IMR-90 (cell line): Measurements from ENCODE around the gene EGLN3. TPM values are rescaled to one million over a fixed set of nuclear protein-coding genes. Genes with fewer than 3 reads are reported as not detected.

Source experiments
- ATAC-seq: fragments of 200-7000 bp; cut with Tn5 transposase; 2 replicates; pipeline ENCODE4 v1.9.1; 2020; ENCODE audit warnings: low read depth, mild to moderate bottlenecking, moderate library complexity
- BruUV-seq: library from RNA; stranded (reverse); fragments of 400-500 nt; replicated peaks from 2 replicates; lab custom pipeline; 2021; lab: Mats Ljungman, UMichigan
- CTCF ChIA-PET: fragments of 300-600 bp; formaldehyde crosslinking; extraction: SDS; loops from one replicate; lab custom pipeline; 2021; ENCODE audit warnings: antibody characterized with exemption; lab: Yijun Ruan, JAX
- POLR2A ChIA-PET: fragments of 300-600 bp; sonication (Branson Sonifier 250); formaldehyde crosslinking; loops from one replicate; lab custom pipeline; 2022; ENCODE audit warnings: antibody characterized with exemption; ENCODE audit not compliant: unreplicated experiment; lab: Charles Lee
- DNase-seq: peaks from one replicate; pipeline ENCODE4 v3.0.0; 2013
- H2AFZ ChIP-seq: replicated peaks from 2 replicates; pipeline ENCODE3; 2013; ENCODE audit warnings: low read length, mild to moderate bottlenecking; ENCODE audit not compliant: poor library complexity
- H2AK5ac ChIP-seq: 2 replicates; pipeline ENCODE4 v1.6.1; 2013; ENCODE audit warnings: low read depth, low read length, inconsistent platforms
- H2AK9ac ChIP-seq: replicated peaks from 2 replicates; pipeline ENCODE3; 2013; ENCODE audit warnings: mild to moderate bottlenecking, low read depth, low read length, moderate library complexity; ENCODE audit not compliant: poor library complexity
- H2BK120ac ChIP-seq: 2 replicates; pipeline ENCODE4 v1.6.1; 2013; ENCODE audit warnings: low read depth, low read length, inconsistent platforms
- H2BK15ac ChIP-seq: 3 replicates; pipeline ENCODE4 v1.6.1; 2013; ENCODE audit warnings: low read depth, low read length, inconsistent platforms
- H2BK20ac ChIP-seq: 2 replicates; pipeline ENCODE4 v1.6.1; 2013; ENCODE audit warnings: low read depth, mild to moderate bottlenecking, inconsistent platforms, low read length, moderate library complexity
- H2BK5ac ChIP-seq: 2 replicates; pipeline ENCODE4 v1.6.1; 2013; ENCODE audit warnings: mild to moderate bottlenecking, low read depth, low read length, inconsistent platforms; ENCODE audit not compliant: poor library complexity, severe bottlenecking
- H3K14ac ChIP-seq: replicated peaks from 2 replicates; pipeline ENCODE4 v1.6.1; 2013; ENCODE audit warnings: low read depth, low read length, inconsistent platforms
- H3K18ac ChIP-seq: 2 replicates; pipeline ENCODE4 v1.6.1; 2013; ENCODE audit warnings: low read depth, low read length, control low read depth
- H3K23ac ChIP-seq: 2 replicates; pipeline ENCODE4 v1.6.1; 2013; ENCODE audit warnings: low read depth, low read length, inconsistent platforms
- H3K27ac ChIP-seq: 2 replicates; pipeline ENCODE4 v1.5.1; 2013; ENCODE audit warnings: mild to moderate bottlenecking, control low read depth, low read length; ENCODE audit not compliant: insufficient read depth
- H3K27me3 ChIP-seq: 2 replicates; pipeline ENCODE4 v1.6.1; 2013; ENCODE audit warnings: low read length; ENCODE audit not compliant: control insufficient read depth, insufficient read depth
- H3K36me3 ChIP-seq: 2 replicates; pipeline ENCODE4 v1.6.1; 2013; ENCODE audit warnings: low read length, mixed read lengths; ENCODE audit not compliant: control insufficient read depth, insufficient read depth
- H3K4ac ChIP-seq: 2 replicates; pipeline ENCODE4 v1.6.1; 2013; ENCODE audit warnings: low read depth, low read length, inconsistent platforms
- H3K4me1 ChIP-seq: 2 replicates; pipeline ENCODE4 v1.6.1; 2013; ENCODE audit warnings: low read length, mixed read lengths; ENCODE audit not compliant: control insufficient read depth, insufficient read depth
- H3K4me2 ChIP-seq: 2 replicates; pipeline ENCODE4 v1.6.1; 2013; ENCODE audit warnings: low read depth, mild to moderate bottlenecking, control low read depth, low read length, moderate library complexity
- H3K4me3 ChIP-seq: 2 replicates; pipeline ENCODE4 v1.5.1; 2013; ENCODE audit warnings: low read depth, mild to moderate bottlenecking, control low read depth, low read length, moderate library complexity; ENCODE audit not compliant: insufficient read depth
- H3K56ac ChIP-seq: 2 replicates; pipeline ENCODE4 v1.6.1; 2013; ENCODE audit warnings: low read length, inconsistent platforms; ENCODE audit not compliant: insufficient read depth; ENCODE audit errors: extremely low read depth
- H3K79me1 ChIP-seq, 2 experiments: 2 replicates each; pipeline ENCODE4 v1.6.1; 2013; ENCODE audit warnings: low read length in 2 of 2, inconsistent platforms in 1 of 2, low read depth in 1 of 2
- H3K9ac ChIP-seq: 2 replicates; pipeline ENCODE4 v1.6.1; 2013; ENCODE audit warnings: low read depth, low read length, control low read depth
- H3K9me1 ChIP-seq: 2 replicates; pipeline ENCODE4 v1.6.1; 2013; ENCODE audit warnings: low read length, inconsistent platforms; ENCODE audit not compliant: insufficient read depth
- H3K9me3 ChIP-seq: 2 replicates; pipeline ENCODE4 v1.6.1; 2013; ENCODE audit warnings: low read length; ENCODE audit not compliant: control insufficient read depth, insufficient read depth
- H4K20me1 ChIP-seq: 2 replicates; pipeline ENCODE4 v1.6.1; 2013; ENCODE audit warnings: low read length, inconsistent platforms; ENCODE audit not compliant: insufficient read depth
- H4K5ac ChIP-seq: 2 replicates; pipeline ENCODE4 v1.6.1; 2013; ENCODE audit warnings: mild to moderate bottlenecking, low read depth, low read length, control low read depth
- H4K8ac ChIP-seq, 2 experiments: 2 replicates each; pipeline ENCODE4 v1.6.1; 2013; ENCODE audit warnings: low read depth in 2 of 2, low read length in 2 of 2, control low read depth in 1 of 2, inconsistent platforms in 1 of 2
- H4K91ac ChIP-seq: 2 replicates; pipeline ENCODE4 v1.6.1; 2013; ENCODE audit warnings: low read depth, low read length, inconsistent platforms; ENCODE audit not compliant: insufficient read depth
- BHLHE40 ChIP-seq: fragments of 150-350 bp; IDR thresholded peaks from 2 replicates; pipeline ENCODE4 v1.6.1; 2016; ENCODE audit warnings: mild to moderate bottlenecking, low read depth, low read length
- CHD1 ChIP-seq: IDR thresholded peaks from 2 replicates; pipeline ENCODE4 v1.6.1; 2012; ENCODE audit warnings: low read depth, low read length, improper control_type of control experiment
- MAZ ChIP-seq: IDR thresholded peaks from 2 replicates; pipeline ENCODE4 v1.6.1; 2012; ENCODE audit warnings: low read depth, mild to moderate bottlenecking, low read length, improper control_type of control experiment, moderate library complexity, borderline replicate concordance
- NFE2L2 ChIP-seq: fragments of 150-350 bp; IDR thresholded peaks from 2 replicates; pipeline ENCODE4 v1.6.1; 2016; ENCODE audit warnings: low read depth, mild to moderate bottlenecking, low read length
- RAD21 ChIP-seq: IDR thresholded peaks from 2 replicates; pipeline ENCODE4 v1.6.1; 2012; ENCODE audit warnings: low read length, improper control_type of control experiment
- RFX5 ChIP-seq: IDR thresholded peaks from 2 replicates; pipeline ENCODE4 v1.8.0; 2012; ENCODE audit warnings: low read depth, mild to moderate bottlenecking, low read length, moderate library complexity
- SMC3 ChIP-seq: fragments of 150-350 bp; IDR thresholded peaks from 2 replicates; pipeline ENCODE4 v1.6.1; 2016; ENCODE audit warnings: low read depth, mild to moderate bottlenecking, antibody characterized with exemption, low read length, moderate library complexity
- WGBS, 2 experiments: methylation state at CpG; one replicate each; pipeline versions ENCODE4 v1.1.5 to v1.1.7; 2013; ENCODE audit warnings: missing lambda C conversion rate in 2 of 2; ENCODE audit not compliant: insufficient read length in 1 of 2; ENCODE audit errors: extremely low coverage in 2 of 2; 5-methylcytosine and 5-hydroxymethylcytosine counted together
- dilution Hi-C: fragments of 300-500 bp; cut with HindIII; formaldehyde crosslinking; loops from one replicate; pipeline ENCODE4 v1.14.3; 2018; ENCODE audit warnings: low sequenced_read_pairs; ENCODE audit not compliant: unreplicated experiment
- in situ Hi-C: fragments of 300-500 bp; cut with MboI; formaldehyde crosslinking; loops from 3 replicates; pipeline ENCODE4 v1.14.3; 2019; ENCODE audit warnings: low sequenced_read_pairs, inconsistent platforms, mixed read lengths
- intact Hi-C: fragments of 100-400 bp; cut with micrococcal nuclease; formaldehyde crosslinking; loops from 2 replicates; pipeline ENCODE4 v1.10.0; 2022
- polyA plus RNA-seq, 3 experiments: library from polyadenylated mRNA; depleted of rRNA; stranded (reverse); fragments of >200 nt; gene quantifications; 2 replicates each; pipeline ENCODE4 v1.2.3, GENCODE V29; 2012; ENCODE audit warnings: low replicate concordance in 1 of 3
- total RNA-seq: library from RNA; depleted of rRNA; stranded (reverse); fragments of >200 nt; gene quantifications from 2 replicates; pipeline ENCODE4 v1.2.3, GENCODE V29; 2012
- TF ChIP-seq, protein P1 (sequence below): fragments of 150-350 bp; IDR thresholded peaks from 2 replicates; pipeline ENCODE4 v1.6.1; 2017; ENCODE audit warnings: mild to moderate bottlenecking, antibody characterized with exemption, low read length, low read depth
- TF ChIP-seq, protein P2 (sequence below): conservative IDR thresholded peaks from 2 replicates; pipeline ENCODE4 v1.5.1; 2012; ENCODE audit warnings: mild to moderate bottlenecking, low read depth, low read length, improper control_type of control experiment

EGLN3 gene
- total and polyA plus RNA-seq, 2 of the 4 experiments (the other 2 are of a cell fraction) = under 0.01 to 0.03 TPM

DNA sequence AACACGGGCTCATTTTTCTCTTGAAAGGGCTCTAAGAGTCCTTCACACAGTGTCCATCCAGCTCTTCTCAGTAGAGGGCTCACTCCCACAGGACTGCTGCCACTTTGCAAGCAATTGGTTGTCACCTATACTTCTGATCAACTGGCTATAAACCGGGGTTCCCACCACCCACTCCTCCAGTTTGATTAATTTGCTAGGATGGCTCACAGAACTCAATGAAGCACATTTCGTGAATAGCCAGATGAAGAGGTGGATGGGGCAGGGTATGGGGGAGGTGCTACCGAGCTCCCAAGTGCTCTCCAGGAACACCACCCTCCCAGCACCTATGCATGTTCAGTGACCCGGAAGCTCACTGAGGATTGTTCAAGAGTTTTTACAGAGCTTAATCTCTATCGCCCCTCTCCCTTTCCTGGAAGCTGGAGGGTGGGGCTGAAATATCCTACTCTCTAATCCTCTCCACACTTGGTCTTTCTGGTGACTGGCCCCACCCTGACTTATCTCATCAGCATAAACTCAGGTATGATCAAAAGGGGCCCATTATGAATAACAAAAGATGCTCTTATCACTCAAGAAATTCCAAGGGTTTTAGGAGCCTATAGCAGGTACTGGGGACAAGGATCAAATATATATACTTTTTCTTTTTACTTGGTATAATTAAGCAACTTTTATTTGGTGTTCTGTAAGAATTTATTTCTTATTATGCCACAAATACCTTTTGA, 13.9 kb upstream of the EGLN3 start:
- no peak overlapping the region for H2BK20ac ChIP-seq
- DNase-seq (no peak), ATAC-seq (no peak)
- H3K4ac ChIP-seq = no peak overlapping the region
- H4K20me1 ChIP-seq = no peaks in the 10 kb centered on the region
- H4K8ac ChIP-seq = no peak overlapping the region
- dilution Hi-C loops (no loop called here), intact Hi-C loops (no loop called here), in situ Hi-C loops (no loop called here)
- H3K27ac ChIP-seq = no peak overlapping the region
- no peaks in the 10 kb centered on the region for H3K79me1 ChIP-seq
- no peak overlapping the region for H3K4me2 ChIP-seq
- H3K14ac ChIP-seq = no peak overlapping the region
- no peak overlapping the region for H2BK15ac ChIP-seq
- no peak overlapping the region for H3K56ac ChIP-seq
- no peak overlapping the region for H3K4me3 ChIP-seq
- no peaks in the 10 kb centered on the region for H3K36me3 ChIP-seq
- H2BK5ac ChIP-seq = no peak overlapping the region
- no peak overlapping the region for H3K18ac ChIP-seq
- no TSS peak for BruUV-seq
- ChIA-PET POLR2A (no interaction called here), CTCF (no interaction called here)
- no CpG with 5 or more reads among the region's 6 CpGs for WGBS, 2 experiments
- no peaks in the 10 kb centered on the region for H3K27me3 ChIP-seq
- no peak overlapping the region for H2AK5ac ChIP-seq
- TF ChIP-seq CHD1 (no peak), NFE2L2 (no peak), MAZ (no peak), BHLHE40 (no peak), RFX5 (no peak), RAD21 (no peak), SMC3 (no peak)
- TF ChIP-seq, protein P1, sequence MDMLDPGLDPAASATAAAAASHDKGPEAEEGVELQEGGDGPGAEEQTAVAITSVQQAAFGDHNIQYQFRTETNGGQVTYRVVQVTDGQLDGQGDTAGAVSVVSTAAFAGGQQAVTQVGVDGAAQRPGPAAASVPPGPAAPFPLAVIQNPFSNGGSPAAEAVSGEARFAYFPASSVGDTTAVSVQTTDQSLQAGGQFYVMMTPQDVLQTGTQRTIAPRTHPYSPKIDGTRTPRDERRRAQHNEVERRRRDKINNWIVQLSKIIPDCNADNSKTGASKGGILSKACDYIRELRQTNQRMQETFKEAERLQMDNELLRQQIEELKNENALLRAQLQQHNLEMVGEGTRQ = no peak
- TF ChIP-seq, protein P2, sequence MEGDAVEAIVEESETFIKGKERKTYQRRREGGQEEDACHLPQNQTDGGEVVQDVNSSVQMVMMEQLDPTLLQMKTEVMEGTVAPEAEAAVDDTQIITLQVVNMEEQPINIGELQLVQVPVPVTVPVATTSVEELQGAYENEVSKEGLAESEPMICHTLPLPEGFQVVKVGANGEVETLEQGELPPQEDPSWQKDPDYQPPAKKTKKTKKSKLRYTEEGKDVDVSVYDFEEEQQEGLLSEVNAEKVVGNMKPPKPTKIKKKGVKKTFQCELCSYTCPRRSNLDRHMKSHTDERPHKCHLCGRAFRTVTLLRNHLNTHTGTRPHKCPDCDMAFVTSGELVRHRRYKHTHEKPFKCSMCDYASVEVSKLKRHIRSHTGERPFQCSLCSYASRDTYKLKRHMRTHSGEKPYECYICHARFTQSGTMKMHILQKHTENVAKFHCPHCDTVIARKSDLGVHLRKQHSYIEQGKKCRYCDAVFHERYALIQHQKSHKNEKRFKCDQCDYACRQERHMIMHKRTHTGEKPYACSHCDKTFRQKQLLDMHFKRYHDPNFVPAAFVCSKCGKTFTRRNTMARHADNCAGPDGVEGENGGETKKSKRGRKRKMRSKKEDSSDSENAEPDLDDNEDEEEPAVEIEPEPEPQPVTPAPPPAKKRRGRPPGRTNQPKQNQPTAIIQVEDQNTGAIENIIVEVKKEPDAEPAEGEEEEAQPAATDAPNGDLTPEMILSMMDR = no peak
- no peaks in the 10 kb centered on the region; the same call in 1 of the 2 replicates for H3K9me3 ChIP-seq
- no peak overlapping the region for H3K9ac ChIP-seq
- H4K91ac ChIP-seq = no peak overlapping the region
- H4K5ac ChIP-seq = no peak overlapping the region
- no peaks in the 10 kb centered on the region for H3K9me1 ChIP-seq
- H3K23ac ChIP-seq = no peak overlapping the region
- no peaks in the 10 kb centered on the region for H3K4me1 ChIP-seq
- H2AK9ac ChIP-seq = no peak overlapping the region
- H2BK120ac ChIP-seq = no peak overlapping the region
- H2AFZ ChIP-seq = no peak overlapping the region
